Suppressor macrophage treated with lipopolysaccharide for 1 hour (primary cell): ENCODE measurements around the gene SCN10A.

Source experiments
- DNase-seq, 3 donors: peaks; one replicate each; pipeline ENCODE4 v3.0.0-alpha.2; 2020 to 2022

SCN10A gene

GRCh38 chr3:38717355-38718240 lies 98.4 kb downstream of the SCN10A start:
- DNase-seq: no peak

- peak in 1 of 3 donors; percentile 12 for DNase-seq
These were observed 102.9 kb downstream of the SCN10A start for GRCh38 chr3:38713121-38713520.

- no peak for DNase-seq
These were observed 104.7 kb downstream of the SCN10A start for GRCh38 chr3:38711321-38711720.

- DNase-seq: peak in 1 of 3 donors; percentile 18
These were observed 108.3 kb downstream of the SCN10A start for GRCh38 chr3:38707730-38708129.

- no peak for DNase-seq
These were observed 109.1 kb downstream of the SCN10A start for GRCh38 chr3:38706961-38707360.

- DNase-seq: no peak
These were observed 113.8 kb downstream of the SCN10A start for GRCh38 chr3:38702231-38702630.

GRCh38 chr3:38698760-38699159 lies 117.3 kb downstream of the SCN10A start:
- DNase-seq: no peak

GRCh38 chr3:38698061-38698460 lies 118.0 kb downstream of the SCN10A start:
- DNase-seq: no peak

GRCh38 chr3:38696034-38696433 lies 120.0 kb downstream of the SCN10A start:
- no peak for DNase-seq

- DNase-seq: no peak
These were observed 125.8 kb downstream of the SCN10A start for GRCh38 chr3:38690185-38690584.

- no peak for DNase-seq
These were observed 126.2 kb downstream of the SCN10A start for GRCh38 chr3:38689774-38690173.

GRCh38 chr3:38689346-38689745 lies 126.7 kb downstream of the SCN10A start:
- no peak for DNase-seq

- peak; percentile 25 to 59 (median 57) for DNase-seq
These were observed 128.7 kb downstream of the SCN10A start for GRCh38 chr3:38687321-38687720.

- peak; percentile 4 to 18 (median 15) for DNase-seq
These were observed 131.5 kb downstream of the SCN10A start for GRCh38 chr3:38684546-38684945.

GRCh38 chr3:38669668-38670067 lies 146.3 kb downstream of the SCN10A start:
- DNase-seq: no peak

GRCh38 chr3:38662544-38662943 lies 153.5 kb downstream of the SCN10A start:
- DNase-seq: no peak

GRCh38 chr3:38658841-38659240 lies 157.2 kb downstream of the SCN10A start:
- DNase-seq: no peak

- DNase-seq: no peak
These were observed 158.6 kb downstream of the SCN10A start for GRCh38 chr3:38657369-38657768.

- DNase-seq: peak; percentile 44 to 53 (median 48)
These were observed 160.2 kb downstream of the SCN10A start for GRCh38 chr3:38655708-38656300.

- no peak for DNase-seq
These were observed 162.1 kb downstream of the SCN10A start for GRCh38 chr3:38653685-38654537.

GRCh38 chr3:38652934-38653333 lies 163.1 kb downstream of the SCN10A start:
- no peak for DNase-seq

GRCh38 chr3:38651153-38651789 lies 164.7 kb downstream of the SCN10A start:
- peak; percentile 73 to 81 (median 78) for DNase-seq
